PC-3 (cell line): Measurements from ENCODE around the gene CASZ1.

Experiments
- EZH2 ChIP-seq: fragments of 300-600 bp; sonication (generic); IDR thresholded peaks from one replicate; pipeline ENCODE4 v1.6.1; 2017; ENCODE audit warnings: antibody characterized with exemption, mild to moderate bottlenecking, low read length; ENCODE audit not compliant: unreplicated experiment
- TF ChIP-seq, protein P1 (sequence below): fragments of 300-600 bp; sonication (generic); conservative IDR thresholded peaks from 2 replicates; pipeline ENCODE4 v1.5.1; 2017; ENCODE audit warnings: antibody characterized with exemption, low read depth, mild to moderate bottlenecking, low read length

DNA sequence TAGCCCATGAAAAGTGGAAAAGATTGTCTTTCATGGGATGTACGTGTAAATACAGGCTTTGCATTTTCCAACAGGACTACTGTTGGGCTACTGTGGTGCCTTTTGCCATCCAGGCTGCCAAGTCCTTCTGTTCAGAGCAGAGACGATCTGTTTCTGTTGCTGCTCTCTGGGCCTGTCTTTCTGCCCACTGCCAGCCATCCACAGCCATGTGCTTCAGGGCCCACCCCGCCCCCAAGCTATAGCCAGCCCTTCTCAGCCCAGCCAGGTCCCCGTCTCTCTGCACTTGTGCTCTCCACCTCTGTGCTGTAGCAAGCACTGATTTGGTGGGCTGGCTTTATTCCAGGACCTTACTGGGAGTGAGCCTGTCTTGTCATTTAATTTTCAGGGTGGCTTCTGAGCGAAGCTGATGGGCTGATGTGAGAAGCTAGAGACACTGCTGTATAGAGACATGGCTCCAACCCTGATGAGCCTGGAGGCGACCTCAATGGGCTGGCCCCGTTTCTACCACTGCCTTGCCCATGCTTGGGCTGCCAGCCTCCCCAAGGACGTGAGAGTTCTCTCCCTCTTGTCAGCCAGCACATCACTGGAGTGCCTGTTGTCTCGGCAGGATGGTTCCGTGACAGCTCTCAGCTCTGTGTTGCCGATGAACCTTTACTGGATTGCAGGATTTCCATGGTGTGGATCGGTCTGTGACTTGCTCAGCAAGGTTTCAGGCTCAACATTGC, 183.8 kb downstream of the CASZ1 start:
- TF ChIP-seq, protein P1, sequence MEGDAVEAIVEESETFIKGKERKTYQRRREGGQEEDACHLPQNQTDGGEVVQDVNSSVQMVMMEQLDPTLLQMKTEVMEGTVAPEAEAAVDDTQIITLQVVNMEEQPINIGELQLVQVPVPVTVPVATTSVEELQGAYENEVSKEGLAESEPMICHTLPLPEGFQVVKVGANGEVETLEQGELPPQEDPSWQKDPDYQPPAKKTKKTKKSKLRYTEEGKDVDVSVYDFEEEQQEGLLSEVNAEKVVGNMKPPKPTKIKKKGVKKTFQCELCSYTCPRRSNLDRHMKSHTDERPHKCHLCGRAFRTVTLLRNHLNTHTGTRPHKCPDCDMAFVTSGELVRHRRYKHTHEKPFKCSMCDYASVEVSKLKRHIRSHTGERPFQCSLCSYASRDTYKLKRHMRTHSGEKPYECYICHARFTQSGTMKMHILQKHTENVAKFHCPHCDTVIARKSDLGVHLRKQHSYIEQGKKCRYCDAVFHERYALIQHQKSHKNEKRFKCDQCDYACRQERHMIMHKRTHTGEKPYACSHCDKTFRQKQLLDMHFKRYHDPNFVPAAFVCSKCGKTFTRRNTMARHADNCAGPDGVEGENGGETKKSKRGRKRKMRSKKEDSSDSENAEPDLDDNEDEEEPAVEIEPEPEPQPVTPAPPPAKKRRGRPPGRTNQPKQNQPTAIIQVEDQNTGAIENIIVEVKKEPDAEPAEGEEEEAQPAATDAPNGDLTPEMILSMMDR, result no peak
- no peak for TF ChIP-seq EZH2
